HPDE6-E6E7 (cell line): ENCODE measurements around the gene ACVR2B.
"Not testable (repeated sequence)": the region's sequence is repeated elsewhere in the genome, so short reads cannot be mapped to it uniquely, and the experiment has no call there.

Experiments
- DNase-seq: peaks from one replicate; pipeline ENCODE4 v3.0.0; 2011; ENCODE audit warnings: missing footprints; ENCODE audit errors: extremely low spot score

ACVR2B gene

DNA sequence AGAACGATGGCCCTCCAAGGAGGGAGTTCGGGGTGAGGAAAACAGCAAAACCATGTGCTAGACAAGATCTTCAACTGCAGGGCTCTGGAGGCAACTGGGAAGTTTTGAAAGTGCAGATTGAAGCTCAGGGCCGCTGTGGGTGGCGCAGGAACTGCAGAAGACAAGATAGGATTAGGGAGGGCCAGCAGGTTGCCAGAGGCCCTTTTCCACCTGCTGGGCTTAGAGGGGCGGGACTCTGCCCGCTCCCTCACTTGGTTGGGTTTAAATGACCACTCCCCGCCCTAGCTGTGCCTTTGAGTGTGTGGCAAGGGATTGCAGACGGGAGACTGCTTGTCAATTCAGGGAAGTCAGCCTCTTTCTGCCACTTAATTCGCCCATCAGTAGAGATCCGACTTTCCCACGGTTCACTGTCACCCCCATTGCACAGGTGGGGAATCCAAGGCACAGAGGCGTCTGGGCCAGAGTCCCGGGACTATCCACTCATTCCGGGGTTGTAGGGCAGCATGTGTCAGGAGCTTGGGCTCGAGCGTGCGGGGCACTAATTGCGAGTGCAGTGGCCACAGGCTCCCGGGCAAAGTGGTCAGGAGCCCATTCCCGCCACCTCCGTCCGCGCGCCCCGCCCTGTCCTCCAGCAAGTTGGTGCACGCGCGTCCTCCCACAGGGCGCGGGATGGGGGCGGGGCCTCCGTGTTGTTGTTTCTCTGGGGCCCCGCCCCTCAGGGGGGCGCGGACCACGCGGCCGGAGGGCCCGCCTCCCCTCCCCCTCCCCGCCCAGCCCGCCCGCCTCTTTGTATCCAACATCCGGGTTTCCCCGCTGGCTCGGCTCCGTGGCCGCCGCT, at the start of gene ACVR2B:
Gene ACVR2B, plus strand, starts transcription at position 816 of the 838 bp plus-strand sequence. CDS start 433 bp downstream, outside the sequence.
- peak; percentile 20 for DNase-seq

DNA sequence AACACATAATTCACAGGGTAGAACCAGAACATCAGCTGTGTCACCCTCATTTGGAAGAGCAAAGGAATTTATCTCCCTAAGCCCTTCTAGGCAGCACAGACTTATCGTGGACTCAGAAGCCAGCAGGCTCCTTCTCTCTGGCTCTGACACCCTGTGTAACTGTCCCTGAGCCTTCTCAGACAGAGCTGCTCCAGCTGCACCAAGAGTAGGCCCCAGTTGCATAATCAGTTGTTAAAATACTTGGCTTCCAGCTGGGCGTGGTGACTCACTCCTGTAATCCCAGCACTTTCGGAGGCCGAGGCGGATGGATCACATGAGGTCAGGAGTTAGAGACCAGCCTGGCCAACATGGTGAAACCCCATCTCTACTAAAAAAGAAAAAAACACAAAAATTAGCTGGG, 49.4 kb upstream of the ACVR2B start:
- no peak for DNase-seq

DNA sequence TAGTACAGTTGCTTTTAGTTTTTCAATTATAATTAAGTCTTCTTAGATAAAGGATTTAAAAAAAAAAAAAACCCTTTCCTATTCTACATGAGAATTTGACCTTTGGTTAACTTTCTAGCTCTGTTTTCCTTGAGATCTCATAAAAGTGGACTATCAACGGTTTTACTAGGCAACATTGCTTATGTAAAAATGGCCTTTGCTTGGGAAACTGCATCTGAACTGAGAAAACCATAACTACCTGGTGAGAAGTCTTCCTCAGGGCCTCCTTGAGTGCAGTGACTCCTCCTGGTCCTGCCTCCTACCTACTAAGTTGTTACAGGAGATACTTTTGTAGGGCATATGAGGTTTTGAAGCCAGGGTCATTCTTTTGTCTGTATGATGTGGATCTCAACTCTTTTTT, 42.1 kb upstream of the ACVR2B start:
- no peak for DNase-seq

DNA sequence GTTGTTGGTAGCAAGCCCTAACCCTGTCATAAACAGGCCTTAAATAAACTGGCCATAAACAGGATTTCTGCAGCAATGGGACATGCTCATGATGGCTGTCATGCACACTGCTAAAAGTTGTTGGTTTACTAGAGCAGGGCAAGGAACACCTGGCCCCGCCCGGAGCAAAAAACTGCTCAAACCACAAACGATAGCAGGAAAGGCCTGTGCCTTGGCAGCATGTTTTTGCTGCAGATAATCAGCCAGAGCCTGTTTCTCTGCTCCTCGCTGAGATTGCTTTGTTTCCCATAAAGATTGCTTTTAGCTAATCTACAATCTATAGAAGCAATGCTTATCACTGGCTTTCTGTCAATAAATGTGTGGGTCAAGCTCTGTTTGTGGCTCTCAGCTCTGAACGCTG, 32.9 kb upstream of the ACVR2B start:
- DNase-seq, result not testable (repeated sequence)

DNA sequence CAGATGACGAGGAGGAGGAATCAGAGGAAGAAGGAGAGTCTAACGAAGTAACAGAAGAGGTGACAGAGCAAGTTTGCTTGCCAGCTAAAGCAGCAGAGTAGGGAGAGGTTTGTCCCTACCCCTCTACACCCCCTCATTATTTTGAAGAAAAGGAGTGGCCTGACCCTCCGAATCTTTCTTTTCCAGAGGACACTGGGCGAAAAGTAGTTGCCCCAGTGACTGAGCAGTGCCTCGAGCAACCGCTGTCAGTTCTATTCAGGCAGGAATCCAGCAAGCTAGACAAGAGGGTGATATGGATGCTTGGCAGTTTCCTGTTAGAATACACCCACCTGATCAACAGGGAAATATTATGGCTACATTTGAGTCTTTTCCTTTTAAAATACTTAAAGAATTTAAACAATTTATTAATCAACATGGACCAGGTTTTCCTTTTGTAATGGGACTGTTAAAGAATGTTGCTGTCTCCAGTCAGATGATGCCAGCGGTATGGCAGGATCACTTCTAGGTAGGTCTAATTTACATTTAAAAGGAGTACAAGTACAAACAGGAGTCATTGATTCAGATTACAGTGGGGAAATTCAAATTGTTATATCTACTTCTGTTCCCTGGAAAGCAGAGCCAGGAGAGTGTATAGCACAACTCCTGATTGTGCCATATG, 31.9 kb upstream of the ACVR2B start:
- DNase-seq, result no peak

DNA sequence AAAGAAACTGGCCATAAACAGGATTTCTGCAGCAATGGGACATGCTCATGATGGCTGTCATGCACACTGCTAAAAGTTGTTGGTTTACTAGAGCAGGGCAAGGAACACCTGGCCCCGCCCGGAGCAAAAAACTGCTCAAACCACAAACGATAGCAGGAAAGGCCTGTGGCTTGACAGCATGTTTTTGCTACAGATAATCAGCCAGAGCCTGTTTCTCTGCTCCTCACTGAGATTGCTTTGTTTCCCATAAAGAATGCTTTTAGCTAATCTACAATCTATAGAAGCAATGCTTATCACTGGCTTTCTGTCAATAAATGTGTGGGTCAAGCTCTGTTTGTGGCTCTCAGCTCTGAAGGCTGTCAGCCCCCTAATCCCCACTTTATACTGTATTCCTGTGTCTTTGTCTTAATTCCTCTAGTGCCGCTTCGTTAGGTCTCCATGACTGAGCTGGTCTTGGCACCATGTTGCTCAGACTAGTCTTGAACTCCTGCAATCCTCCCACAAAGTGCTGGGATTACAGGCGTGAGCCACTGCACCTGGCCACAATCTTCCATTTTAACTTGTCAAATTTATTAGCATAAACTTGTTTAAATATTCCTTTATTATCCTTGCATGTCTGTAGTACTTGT, 26.8 kb upstream of the ACVR2B start:
- DNase-seq, result not testable (repeated sequence)

DNA sequence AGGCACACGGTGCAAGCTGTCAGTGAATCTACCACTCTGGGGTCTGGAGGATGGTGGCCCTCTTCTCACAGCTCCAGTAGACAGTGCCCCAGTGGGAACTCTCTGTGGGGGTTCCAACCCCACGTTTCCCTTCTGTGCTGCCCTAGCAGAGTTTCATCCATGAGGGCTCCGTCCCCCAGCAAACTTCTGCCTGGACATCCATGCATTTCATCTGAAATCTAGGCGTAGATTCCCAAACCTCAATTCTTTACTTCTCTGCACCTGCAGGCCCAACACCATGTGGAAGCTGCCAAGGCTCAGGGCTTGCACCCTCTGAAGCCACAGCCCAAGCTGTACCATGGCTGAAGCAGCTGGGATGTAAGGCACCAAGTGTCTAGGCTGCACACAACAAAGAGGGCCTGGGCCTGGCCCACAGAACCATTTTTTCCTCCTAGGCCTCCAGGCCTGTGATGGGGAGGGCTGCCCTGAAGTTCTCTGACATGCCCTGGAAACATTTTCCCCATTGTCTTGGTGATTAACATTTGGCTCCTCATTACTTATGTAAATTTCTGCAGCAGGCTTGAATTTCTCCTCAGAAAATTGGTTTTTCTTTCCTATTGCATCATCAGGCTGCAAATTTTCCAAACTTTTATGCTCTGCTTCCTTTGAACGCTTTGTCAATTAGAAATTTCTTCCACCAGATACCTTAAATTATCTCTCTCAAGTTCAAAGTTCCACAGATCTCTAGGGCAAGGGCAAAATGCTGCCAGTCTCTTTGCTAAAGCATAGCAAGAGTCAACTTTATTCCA, 20.6 kb upstream of the ACVR2B start:
- DNase-seq, result not testable (repeated sequence)

DNA sequence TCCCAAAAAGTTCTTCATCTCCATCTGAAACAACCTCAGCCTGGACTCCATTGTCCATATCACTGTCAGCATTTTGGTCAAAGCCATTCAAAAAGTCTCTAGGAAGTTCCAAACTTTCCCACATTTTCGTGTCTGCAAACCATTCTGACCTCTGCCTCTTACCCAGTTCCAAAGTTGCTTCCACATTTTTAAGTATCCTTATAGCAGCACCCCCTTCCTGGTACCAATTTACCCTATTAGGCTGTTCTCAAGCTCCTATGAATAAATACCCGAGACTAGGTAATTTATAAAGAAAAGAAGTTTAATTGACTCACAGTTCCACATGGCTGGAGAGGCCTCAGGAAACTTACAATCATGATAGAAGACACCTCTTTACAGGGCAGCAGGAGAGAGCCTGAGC, 20.0 kb upstream of the ACVR2B start:
- DNase-seq, result not testable (repeated sequence)

DNA sequence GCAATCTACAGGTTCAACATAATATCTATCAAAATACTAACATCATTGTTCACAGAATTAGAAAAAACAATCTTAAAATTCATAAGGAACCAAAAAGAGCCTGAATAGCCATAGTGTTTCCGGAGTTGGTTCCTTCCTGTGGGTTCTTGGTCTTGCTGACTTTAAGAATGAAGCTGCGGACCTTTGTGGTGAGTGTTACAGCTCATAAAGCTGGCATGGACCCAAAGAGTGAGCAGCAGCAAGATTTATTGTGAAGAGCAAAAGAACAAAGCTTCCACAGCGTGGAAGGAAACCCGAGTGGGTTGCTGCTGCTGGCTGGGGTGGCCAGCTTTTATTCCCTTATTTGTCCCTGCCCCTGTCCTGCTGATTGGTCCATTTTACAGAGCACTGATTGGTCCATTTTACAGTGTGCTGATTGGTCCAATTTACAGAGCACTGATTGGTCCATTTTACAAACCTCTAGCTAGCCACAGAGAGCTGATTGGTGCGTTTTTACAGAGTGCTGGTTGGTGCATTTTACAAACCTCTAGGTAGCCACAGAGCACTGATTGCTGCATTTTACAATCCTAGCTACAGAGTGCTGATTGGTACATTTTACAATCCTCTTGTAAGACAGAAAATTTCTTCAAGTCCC, 15.1 kb upstream of the ACVR2B start:
- not testable (repeated sequence) for DNase-seq

DNA sequence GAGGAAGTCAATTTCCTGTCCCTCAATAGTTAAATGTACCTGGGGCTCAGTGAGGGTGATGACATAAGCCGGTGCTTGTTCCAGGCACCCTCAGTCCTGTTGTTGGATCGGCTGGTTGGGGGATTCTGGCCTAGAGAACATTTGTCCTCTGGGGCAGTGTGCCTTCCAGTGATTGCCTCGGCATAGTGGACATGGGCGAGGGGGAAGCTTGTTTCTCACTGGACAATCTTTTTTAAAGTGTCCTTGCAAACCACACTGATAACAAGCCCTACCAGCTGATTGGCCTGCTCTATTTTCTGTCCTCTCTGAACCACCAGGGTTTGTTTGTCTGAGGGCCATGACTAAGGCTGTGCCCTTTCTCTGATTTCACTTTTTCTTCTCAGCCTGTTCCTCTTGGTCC, 10.5 kb upstream of the ACVR2B start:
- not testable (repeated sequence) for DNase-seq

DNA sequence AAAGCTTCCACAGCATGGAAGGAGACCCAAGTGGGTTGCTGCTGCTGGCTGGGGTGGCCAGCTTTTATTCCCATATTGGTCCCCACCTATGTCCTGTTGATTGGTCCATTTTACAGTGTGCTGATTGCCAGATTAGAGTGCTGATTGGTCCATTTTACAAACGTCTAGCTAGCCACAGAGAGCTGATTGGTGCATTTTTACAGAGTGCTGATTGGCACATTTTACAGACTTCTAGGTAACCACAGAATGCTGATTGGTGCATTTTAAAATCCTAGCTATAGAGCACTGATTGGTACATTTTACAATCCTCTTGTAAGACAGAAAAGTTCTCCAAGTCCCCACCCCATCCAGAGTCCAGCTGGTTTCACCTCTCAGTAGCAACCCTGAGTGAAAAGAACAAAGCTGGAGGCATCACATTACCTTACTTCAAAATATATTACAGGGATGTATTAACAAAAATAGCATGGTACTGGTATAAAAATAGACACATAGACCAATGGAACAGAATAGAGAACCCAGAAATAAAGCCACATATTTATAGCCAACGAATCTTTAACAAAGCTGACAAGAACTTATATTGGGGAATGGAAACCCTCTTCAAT, 7.5 kb upstream of the ACVR2B start:
- DNase-seq, result no peak

DNA sequence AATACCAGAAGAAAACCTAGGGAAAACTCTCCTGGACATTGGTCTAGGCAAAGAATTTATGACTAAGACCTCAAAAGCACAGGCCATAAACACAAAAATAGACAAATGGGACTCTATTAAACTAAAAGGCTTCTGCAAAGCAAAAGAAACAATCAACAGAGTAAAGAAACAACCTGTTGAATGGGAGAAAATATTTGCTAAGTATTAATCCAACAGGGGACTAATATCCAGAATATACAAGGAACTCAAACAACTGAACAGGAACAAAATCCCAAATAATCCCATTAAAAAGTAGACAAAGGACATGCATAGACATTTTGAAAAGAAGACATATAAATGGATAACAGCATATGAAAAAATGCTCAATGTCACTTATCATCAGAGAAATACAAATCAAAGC, 6.9 kb upstream of the ACVR2B start:
- DNase-seq, result no peak

DNA sequence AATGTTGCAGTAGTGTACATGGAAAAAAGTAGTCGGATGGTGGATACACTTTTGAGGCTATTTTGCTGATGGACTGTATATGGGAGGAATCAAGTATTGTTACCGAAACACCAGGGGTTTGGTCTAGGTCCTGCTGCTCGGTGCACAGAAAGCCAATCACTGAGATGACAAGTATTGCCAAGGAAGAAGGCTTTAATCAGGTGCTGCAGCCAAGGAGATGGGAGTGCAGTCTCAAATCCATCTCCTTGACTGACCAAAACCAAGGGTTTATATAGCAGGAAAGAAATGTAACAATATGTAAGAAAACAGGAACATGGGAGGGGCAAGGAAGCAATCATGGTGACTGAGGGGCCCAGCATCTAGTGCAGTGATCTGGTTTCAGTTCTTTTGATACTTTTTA, 2.8 kb upstream of the ACVR2B start:
- no peak for DNase-seq

DNA sequence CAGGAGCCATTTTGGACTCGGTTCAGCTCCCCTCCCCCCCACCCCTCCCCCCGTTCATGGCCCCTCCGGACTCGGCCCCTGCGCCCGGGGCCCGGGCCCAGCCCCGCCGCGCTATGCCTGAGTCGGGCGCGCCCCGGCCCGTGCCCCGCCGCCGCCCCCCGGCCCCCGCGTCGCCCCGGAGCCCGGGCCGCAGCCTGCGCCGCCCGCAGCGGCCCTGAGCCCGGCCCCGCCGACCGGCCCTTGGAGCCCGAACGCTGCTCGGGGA, 155 bp downstream of the ACVR2B start:
- DNase-seq, result no peak

DNA sequence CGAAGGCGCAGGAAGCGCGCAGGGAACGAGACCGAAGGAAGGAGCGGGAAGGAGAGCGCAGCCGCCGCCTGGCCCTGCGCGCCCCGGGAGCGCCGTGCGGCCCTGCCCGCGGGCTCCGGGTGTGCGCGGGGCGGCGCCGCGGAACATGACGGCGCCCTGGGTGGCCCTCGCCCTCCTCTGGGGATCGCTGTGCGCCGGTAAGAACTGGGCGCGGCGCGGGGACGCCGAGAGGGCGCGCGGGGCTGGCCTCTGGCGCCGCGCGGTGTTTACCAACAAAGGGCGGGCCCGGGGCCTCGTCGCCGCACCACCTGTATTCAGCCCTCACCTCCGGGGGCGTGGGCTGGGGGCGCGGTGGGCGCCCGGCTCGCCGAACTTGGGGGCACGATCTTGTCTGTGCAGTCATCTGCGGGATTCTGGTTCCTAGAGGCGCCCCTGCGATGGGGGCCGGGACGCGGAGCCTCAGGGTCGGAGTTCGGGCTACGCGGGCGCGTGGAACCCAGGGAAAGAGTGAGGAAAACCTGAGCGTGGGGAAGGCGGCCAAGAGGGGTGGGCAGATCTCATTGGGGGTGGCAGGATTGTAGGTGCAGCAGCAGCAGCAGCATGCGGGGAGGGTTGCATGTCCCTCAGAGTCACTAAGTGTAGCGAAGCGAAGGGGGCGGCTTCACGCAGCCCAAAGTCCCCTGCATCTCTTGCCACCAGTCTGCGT, 641 bp downstream of the ACVR2B start:
- DNase-seq, result no peak

DNA sequence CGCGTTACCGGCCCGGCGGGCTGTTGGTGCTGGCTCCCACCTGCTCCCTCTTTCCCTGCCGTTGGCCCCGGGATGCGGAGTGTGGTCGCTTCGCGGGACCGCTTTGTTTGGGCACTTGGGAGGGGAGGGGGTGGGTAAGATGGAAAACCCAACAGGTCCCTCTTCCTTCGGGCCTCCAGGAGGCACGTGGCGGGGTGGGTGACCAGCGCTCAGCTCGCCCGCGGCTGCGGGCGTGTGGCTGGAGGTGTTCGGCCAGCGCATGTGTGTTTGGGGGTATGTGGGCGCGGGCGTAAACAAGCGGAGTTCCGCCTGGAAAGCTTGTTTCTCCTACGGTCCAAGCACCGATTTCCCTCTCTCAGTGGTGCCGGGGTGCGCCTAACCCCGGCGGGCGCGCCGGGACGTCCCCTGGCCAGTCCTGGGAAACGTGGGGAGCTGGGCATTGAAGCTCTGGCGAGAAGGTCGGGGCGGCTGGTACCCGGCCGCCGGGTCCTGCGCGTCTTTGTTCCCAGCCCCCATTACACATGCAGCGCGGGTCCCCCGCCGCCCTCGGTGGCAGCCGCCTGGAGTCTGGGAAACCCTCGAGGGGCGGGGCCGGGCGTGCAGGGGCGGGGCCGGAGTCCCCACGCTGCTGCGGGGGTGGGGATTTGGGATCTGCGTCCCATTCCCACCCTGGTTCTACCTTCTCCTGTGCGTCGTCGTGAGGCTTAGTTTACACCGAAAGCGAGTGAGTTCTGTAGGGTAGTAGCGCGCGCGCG, 1.4 kb downstream of the ACVR2B start:
- DNase-seq, result peak; percentile 21

DNA sequence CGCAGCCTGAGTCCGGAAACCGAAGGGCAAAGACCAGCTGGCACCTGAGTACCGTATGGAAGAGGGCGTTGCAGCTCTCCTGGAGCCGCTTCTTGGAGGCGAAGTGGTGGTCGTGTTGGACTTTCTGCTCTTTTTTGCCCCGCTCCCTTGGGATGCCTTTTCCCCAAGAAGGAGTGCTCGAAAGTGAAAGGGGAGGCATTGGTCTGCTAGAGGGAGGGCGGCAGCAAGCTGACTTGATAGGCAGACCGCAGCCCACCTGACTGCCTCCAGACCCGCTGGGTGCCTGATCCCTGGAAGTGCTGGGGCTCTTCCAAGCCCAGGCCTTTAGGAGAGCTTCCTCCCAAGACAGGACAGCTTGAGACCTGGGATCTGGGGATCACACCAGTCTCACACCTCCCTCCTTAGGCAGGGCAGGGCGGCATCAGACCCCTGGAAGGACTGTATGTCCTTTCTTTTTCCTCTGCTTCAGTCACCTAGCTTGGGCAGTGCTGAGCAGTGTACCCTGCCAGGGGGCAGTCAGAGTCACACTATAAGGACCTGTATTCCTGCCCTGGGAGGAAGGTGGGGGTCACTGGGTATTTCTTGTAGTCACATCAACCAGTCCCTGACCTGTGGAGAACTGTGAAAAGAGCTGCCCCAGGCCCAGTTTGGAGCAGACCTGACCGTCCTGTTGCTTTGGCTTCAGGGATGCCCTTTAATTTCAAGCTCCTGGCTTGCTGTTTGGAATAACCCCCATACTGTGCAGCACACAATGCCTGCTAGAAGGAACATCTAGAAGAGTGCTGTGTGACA, 2.1 kb downstream of the ACVR2B start:
- DNase-seq, result no peak

DNA sequence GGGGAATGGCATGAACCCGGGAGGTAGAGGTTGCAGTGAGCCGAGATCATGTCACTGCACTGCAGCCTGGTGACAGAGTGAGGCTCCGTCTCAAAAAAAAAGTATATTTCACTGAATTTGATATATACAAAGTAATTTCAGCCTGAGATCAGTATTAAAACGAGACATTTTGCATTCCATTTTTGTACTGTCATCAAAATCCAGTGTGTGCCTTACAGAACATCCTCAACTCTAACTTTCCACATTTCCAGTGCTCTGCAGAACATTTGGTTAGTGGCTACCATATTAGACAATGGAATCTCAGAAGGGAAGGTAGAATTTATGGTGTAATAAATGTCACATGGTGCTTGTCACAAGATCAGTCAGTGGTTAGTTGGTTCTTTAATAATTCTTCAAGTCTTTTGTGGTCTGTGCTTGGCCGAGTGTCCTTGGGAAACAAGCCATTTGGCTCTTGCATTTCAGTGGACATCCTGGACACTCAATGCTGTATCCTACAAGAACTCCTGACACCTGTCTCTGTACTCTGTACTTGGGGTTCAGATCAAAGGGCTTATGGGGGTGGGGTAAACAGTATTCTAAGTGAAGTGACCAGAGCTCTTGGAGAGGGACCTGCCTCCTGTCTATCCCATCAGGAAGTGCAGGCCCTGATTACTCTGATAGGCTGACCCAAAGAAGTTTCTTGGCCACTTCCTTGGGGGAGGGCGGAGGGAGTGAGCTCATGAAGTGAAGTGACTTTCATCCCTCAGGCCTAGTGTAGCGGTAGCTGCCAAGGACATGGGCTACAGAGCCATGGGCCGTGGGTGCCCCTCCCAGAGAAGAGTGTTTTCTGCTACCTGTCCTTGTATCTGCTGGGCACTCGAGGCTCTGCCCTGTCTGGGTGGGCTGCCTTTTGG, 3.7 kb downstream of the ACVR2B start:
- DNase-seq, result no peak
